ENCODE results near the gene ICE2.

Gene ICE2

GRCh38 chr15:60478566-60479360, at the start of gene ICE2:
Gene ICE2, minus strand, starts transcription at chr15:60479142. Its CDS starts 1,165 bp downstream, at chr15:60477977.
- peak; percentile 91 for DNase-seq (ENCODE audit: low spot score)

- DNase-seq (ENCODE audit: low spot score), result no peak
Observed at GRCh38 chr15:60528530-60528929, 49.6 kb upstream of the ICE2 start.

GRCh38 chr15:60527456-60527855, 48.5 kb upstream of the ICE2 start:
- no peak for DNase-seq (ENCODE audit: low spot score)

GRCh38 chr15:60526127-60526616, 47.2 kb upstream of the ICE2 start:
- DNase-seq (ENCODE audit: low spot score), result no peak

- no peak for DNase-seq (ENCODE audit: low spot score)
Observed at GRCh38 chr15:60525341-60526039, 46.5 kb upstream of the ICE2 start.

GRCh38 chr15:60523056-60523455, 44.1 kb upstream of the ICE2 start:
- no peak for DNase-seq (ENCODE audit: low spot score)

- DNase-seq (ENCODE audit: low spot score), result peak; percentile 57
Observed at GRCh38 chr15:60520825-60521368, 42.0 kb upstream of the ICE2 start.

- DNase-seq (ENCODE audit: low spot score), result no peak
Observed at GRCh38 chr15:60520013-60520824, 41.3 kb upstream of the ICE2 start.

- DNase-seq (ENCODE audit: low spot score), result no peak
Observed at GRCh38 chr15:60519218-60519617, 40.3 kb upstream of the ICE2 start.

GRCh38 chr15:60518511-60518910, 39.6 kb upstream of the ICE2 start:
- DNase-seq (ENCODE audit: low spot score), result no peak

- no peak for DNase-seq (ENCODE audit: low spot score)
Observed at GRCh38 chr15:60514261-60514881, 35.4 kb upstream of the ICE2 start.

GRCh38 chr15:60513676-60514075, 34.7 kb upstream of the ICE2 start:
- DNase-seq (ENCODE audit: low spot score), result no peak

- DNase-seq (ENCODE audit: low spot score), result no peak
Observed at GRCh38 chr15:60512937-60513336, 34.0 kb upstream of the ICE2 start.

- no peak for DNase-seq (ENCODE audit: low spot score)
Observed at GRCh38 chr15:60511351-60512031, 32.5 kb upstream of the ICE2 start.

- DNase-seq (ENCODE audit: low spot score), result no peak
Observed at GRCh38 chr15:60510006-60510405, 31.1 kb upstream of the ICE2 start.

- no peak for DNase-seq (ENCODE audit: low spot score)
Observed at GRCh38 chr15:60509470-60509869, 30.5 kb upstream of the ICE2 start.

GRCh38 chr15:60508442-60508841, 29.5 kb upstream of the ICE2 start:
- DNase-seq (ENCODE audit: low spot score), result no peak

- DNase-seq (ENCODE audit: low spot score), result peak; percentile 77
Observed at GRCh38 chr15:60507596-60508424, 28.9 kb upstream of the ICE2 start.

GRCh38 chr15:60496853-60497252, 17.9 kb upstream of the ICE2 start:
- DNase-seq (ENCODE audit: low spot score), result no peak

GRCh38 chr15:60494108-60494507, 15.2 kb upstream of the ICE2 start:
- no peak for DNase-seq (ENCODE audit: low spot score)

All from germinal center (tissue), 1 donor.